ENCODE data around the gene EDEM1.
"Not testable (repeated sequence)": the region's sequence is repeated elsewhere in the genome, so short reads cannot be mapped to it uniquely, and the experiment has no call there.

EDEM1 gene

GRCh38 chr3:5172018-5172417 is 15.5 kb upstream of the EDEM1 start:
- no peak for DNase-seq (ENCODE audit: low read depth, low spot score)

- not testable (repeated sequence) for DNase-seq (ENCODE audit: low read depth, low spot score)
These were observed 8.5 kb upstream of the EDEM1 start for GRCh38 chr3:5179036-5179435.

GRCh38 chr3:5181469-5182141 is 5.9 kb upstream of the EDEM1 start:
- DNase-seq (ENCODE audit: low read depth, low spot score), result no peak

GRCh38 chr3:5183714-5184113 is 3.8 kb upstream of the EDEM1 start:
- DNase-seq (ENCODE audit: low read depth, low spot score), result not testable (repeated sequence)

- no peak for DNase-seq (ENCODE audit: low read depth, low spot score)
These were observed 3.0 kb upstream of the EDEM1 start for GRCh38 chr3:5184499-5184898.

- DNase-seq (ENCODE audit: low read depth, low spot score), result no peak
These were observed 2.3 kb upstream of the EDEM1 start for GRCh38 chr3:5185093-5185673.

GRCh38 chr3:5186089-5186857 is 1.2 kb upstream of the EDEM1 start:
- peak; percentile 8 for DNase-seq (ENCODE audit: low read depth, low spot score)

- DNase-seq (ENCODE audit: low read depth, low spot score), result no peak
These were observed 700 bp upstream of the EDEM1 start for GRCh38 chr3:5186858-5187155.

GRCh38 chr3:5187920-5188418 is 462 bp downstream of the EDEM1 start:
- DNase-seq (ENCODE audit: low read depth, low spot score), result no peak

- peak; percentile 57 for DNase-seq (ENCODE audit: low read depth, low spot score)
These were observed 1.1 kb downstream of the EDEM1 start for GRCh38 chr3:5188419-5189221.

GRCh38 chr3:5190147-5190791 is 2.8 kb downstream of the EDEM1 start:
- DNase-seq (ENCODE audit: low read depth, low spot score), result no peak

GRCh38 chr3:5191555-5192304 is 4.2 kb downstream of the EDEM1 start:
- DNase-seq (ENCODE audit: low read depth, low spot score), result no peak

- no peak for DNase-seq (ENCODE audit: low read depth, low spot score)
These were observed 5.3 kb downstream of the EDEM1 start for GRCh38 chr3:5192571-5193365.

- DNase-seq (ENCODE audit: low read depth, low spot score), result no peak
These were observed 6.8 kb downstream of the EDEM1 start for GRCh38 chr3:5194341-5194740.

- DNase-seq (ENCODE audit: low read depth, low spot score), result no peak
These were observed 7.4 kb downstream of the EDEM1 start for GRCh38 chr3:5194801-5195509.

- no peak for DNase-seq (ENCODE audit: low read depth, low spot score)
These were observed 8.1 kb downstream of the EDEM1 start for GRCh38 chr3:5195605-5196004.

- DNase-seq (ENCODE audit: low read depth, low spot score), result no peak
These were observed 9.5 kb downstream of the EDEM1 start for GRCh38 chr3:5197022-5197421.

GRCh38 chr3:5197470-5198312 is 10.2 kb downstream of the EDEM1 start:
- DNase-seq (ENCODE audit: low read depth, low spot score), result no peak

- DNase-seq (ENCODE audit: low read depth, low spot score), result no peak
These were observed 10.8 kb downstream of the EDEM1 start for GRCh38 chr3:5198313-5198677.

Data from ELF-1 (cell line).